Measurements from ENCODE around the gene HPCA.

The HPCA gene

GRCh38 chr1:32881871-32882850 lies 4.1 kb upstream of the HPCA start:
- Histone ChIP-seq H3K27me3 (ENCODE audit: insufficient read depth, low read length) (no peaks in the 10 kb centered on the region; the same call in 1 of the 2 replicates), H3K4me3 (ENCODE audit: low read depth, low read length, poor library complexity, severe bottlenecking) (no peak overlapping the region), H3K27ac (ENCODE audit: low read depth, low read length, poor library complexity, severe bottlenecking) (no peak overlapping the region)

GRCh38 chr1:32883338-32884031 lies 2.8 kb upstream of the HPCA start:
- no peaks in the 10 kb centered on the region for H3K4me1 ChIP-seq (ENCODE audit: insufficient read depth, low read length, severe bottlenecking)
- no peak overlapping the region for H3K4me2 ChIP-seq (ENCODE audit: low read length)
- no peaks in the 10 kb centered on the region for H3K9me3 ChIP-seq (ENCODE audit: low read length)
- H3K36me3 ChIP-seq (ENCODE audit: insufficient read depth, low read length), result no peaks in the 10 kb centered on the region
- H3F3A ChIP-seq (ENCODE audit: insufficient read depth, low read length), result no peaks in the 10 kb centered on the region
- H2AFZ ChIP-seq (ENCODE audit: low read length), result no peak overlapping the region
- H4K20me1 ChIP-seq (ENCODE audit: insufficient read depth, low read length), result no peaks in the 10 kb centered on the region
- no peak overlapping the region for H3K27ac ChIP-seq (ENCODE audit: low read depth, low read length, poor library complexity, severe bottlenecking)
- no peaks in the 10 kb centered on the region for H3K9me2 ChIP-seq (ENCODE audit: low read depth, low read length)
- no peaks in the 10 kb centered on the region for H3K79me2 ChIP-seq (ENCODE audit: insufficient read depth, low read length)
- TF ChIP-seq EZH2 (IDR thresholded peaks at IDR 0.05; ENCODE audit: borderline replicate concordance, low read length) (no peak), CTCF (IDR thresholded peaks at IDR 0.05; ENCODE audit: low read length) (no peak)
- peaks cover 3% of the 10 kb centered on the region for H3K27me3 ChIP-seq (ENCODE audit: insufficient read depth, low read length)
- H3K9ac ChIP-seq (ENCODE audit: low read length), result no peak overlapping the region
- no peak overlapping the region for H3K4me3 ChIP-seq (ENCODE audit: low read depth, low read length, poor library complexity, severe bottlenecking)

More at GRCh38 chr1:32881871-32882850, 4.1 kb upstream of the HPCA start:
- no peaks in the 10 kb centered on the region for H3K79me2 ChIP-seq (ENCODE audit: insufficient read depth, low read length)
- no peaks in the 10 kb centered on the region for H3K36me3 ChIP-seq (ENCODE audit: insufficient read depth, low read length)
- TF ChIP-seq CTCF (IDR thresholded peaks at IDR 0.05; ENCODE audit: low read length) (no peak), EZH2 (IDR thresholded peaks at IDR 0.05; ENCODE audit: borderline replicate concordance, low read length) (no peak)
- H3K9me2 ChIP-seq (ENCODE audit: low read depth, low read length), result no peaks in the 10 kb centered on the region
- H3K4me2 ChIP-seq (ENCODE audit: low read length), result no peak overlapping the region
- H3K4me1 ChIP-seq (ENCODE audit: insufficient read depth, low read length, severe bottlenecking), result no peaks in the 10 kb centered on the region
- H3F3A ChIP-seq (ENCODE audit: insufficient read depth, low read length), result no peaks in the 10 kb centered on the region
- no peak overlapping the region for H2AFZ ChIP-seq (ENCODE audit: low read length)
- no peaks in the 10 kb centered on the region for H4K20me1 ChIP-seq (ENCODE audit: insufficient read depth, low read length)
- H3K9me3 ChIP-seq (ENCODE audit: low read length), result no peaks in the 10 kb centered on the region
- no peak overlapping the region for H3K9ac ChIP-seq (ENCODE audit: low read length)

- H3K27ac ChIP-seq (ENCODE audit: low read depth, low read length, poor library complexity, severe bottlenecking), result no peak overlapping the region
- H3K4me2 ChIP-seq (ENCODE audit: low read length), result no peak overlapping the region
- H3K9me2 ChIP-seq (ENCODE audit: low read depth, low read length), result no peaks in the 10 kb centered on the region
- H3K27me3 ChIP-seq (ENCODE audit: insufficient read depth, low read length), result peaks cover 3% of the 10 kb centered on the region; the same call in 1 of the 2 replicates
- H3K4me1 ChIP-seq (ENCODE audit: insufficient read depth, low read length, severe bottlenecking), result no peaks in the 10 kb centered on the region
- H3K79me2 ChIP-seq (ENCODE audit: insufficient read depth, low read length), result no peaks in the 10 kb centered on the region
- TF ChIP-seq CTCF (IDR thresholded peaks at IDR 0.05; ENCODE audit: low read length) (no peak), EZH2 (IDR thresholded peaks at IDR 0.05; ENCODE audit: borderline replicate concordance, low read length) (no peak)
- no peaks in the 10 kb centered on the region for H4K20me1 ChIP-seq (ENCODE audit: insufficient read depth, low read length)
- no peak overlapping the region for H2AFZ ChIP-seq (ENCODE audit: low read length)
- no peaks in the 10 kb centered on the region for H3F3A ChIP-seq (ENCODE audit: insufficient read depth, low read length)
- no peak overlapping the region for H3K4me3 ChIP-seq (ENCODE audit: low read depth, low read length, poor library complexity, severe bottlenecking)
- no peaks in the 10 kb centered on the region for H3K36me3 ChIP-seq (ENCODE audit: insufficient read depth, low read length)
- no peaks in the 10 kb centered on the region for H3K9me3 ChIP-seq (ENCODE audit: low read length)
- H3K9ac ChIP-seq (ENCODE audit: low read length), result no peak overlapping the region
Observed at GRCh38 chr1:32884032-32884372, 2.3 kb upstream of the HPCA start.

Measured in OCI-LY1 (cell line).